MCF 10A (cell line): ENCODE measurements around the gene ZNF311. TPM values are rescaled to one million over a fixed set of nuclear protein-coding genes. Genes with fewer than 3 reads are reported as not detected.
"Not testable (repeated sequence)": the region's sequence is repeated elsewhere in the genome, so short reads cannot be mapped to it uniquely, and the experiment has no call there.

ENCODE experiments used
- BruUV-seq: library from RNA; stranded (reverse); fragments of 400-500 nt; replicated peaks from 2 replicates; lab custom pipeline; 2021; lab: Mats Ljungman, UMichigan
- CTCF ChIA-PET: fragments of 300-600 bp; sonication (Branson Sonifier 250); formaldehyde crosslinking; extraction: SDS; loops from one replicate; lab custom pipeline; 2021; ENCODE audit warnings: antibody characterized with exemption, inconsistent platforms; lab: Yijun Ruan, JAX
- POLR2A ChIA-PET: fragments of 300-600, 350-650 bp; sonication (Branson Sonifier 250); formaldehyde crosslinking; extraction: SDS; loops from one replicate; lab custom pipeline; 2020; ENCODE audit warnings: antibody characterized with exemption, inconsistent platforms; lab: Yijun Ruan, JAX
- DNase-seq: peaks from one replicate; pipeline ENCODE4 v3.0.0-alpha.2; 2018; ENCODE audit not compliant: unreplicated experiment
- H3K27ac Mint-ChIP-seq: one replicate; pipeline ENCODE4 v1.8.0; 2022; ENCODE audit warnings: mild to moderate bottlenecking, low read depth, mixed read lengths; ENCODE audit not compliant: unreplicated experiment
- H3K27me3 Mint-ChIP-seq: one replicate; pipeline ENCODE4 v1.8.0; 2022; ENCODE audit warnings: mixed read lengths; ENCODE audit not compliant: insufficient read depth, unreplicated experiment
- H3K36me3 Mint-ChIP-seq: one replicate; pipeline ENCODE4 v1.8.0; 2022; ENCODE audit warnings: mild to moderate bottlenecking, moderate library complexity, mixed read lengths; ENCODE audit not compliant: insufficient read depth, unreplicated experiment
- H3K4me1 Mint-ChIP-seq: one replicate; pipeline ENCODE4 v1.8.0; 2022; ENCODE audit warnings: mixed read lengths; ENCODE audit not compliant: insufficient read depth, unreplicated experiment
- H3K4me3 Mint-ChIP-seq: one replicate; pipeline ENCODE4 v1.8.0; 2022; ENCODE audit warnings: mild to moderate bottlenecking, moderate library complexity, mixed read lengths; ENCODE audit not compliant: unreplicated experiment
- H3K9me3 Mint-ChIP-seq: one replicate; pipeline ENCODE4 v1.8.0; 2022; ENCODE audit warnings: mixed read lengths; ENCODE audit not compliant: unreplicated experiment
- CTCF ChIP-seq: fragments of 200-600 bp; IDR thresholded peaks from one replicate; pipeline ENCODE4 v1.8.0; 2022; ENCODE audit warnings: antibody characterized with exemption, mild to moderate bottlenecking; ENCODE audit not compliant: unreplicated experiment
- intact Hi-C: fragments of 100-400 bp; cut with micrococcal nuclease; formaldehyde crosslinking; loops from 2 replicates; pipeline ENCODE4 v1.14.1; 2022
- total RNA-seq: library from RNA; stranded (reverse); gene quantifications from 2 replicates; pipeline ENCODE4 v1.2.3, GENCODE V29; 2022

The ZNF311 gene
- total RNA-seq, 1 experiment from 2014 or later = 3.6 TPM

DNA sequence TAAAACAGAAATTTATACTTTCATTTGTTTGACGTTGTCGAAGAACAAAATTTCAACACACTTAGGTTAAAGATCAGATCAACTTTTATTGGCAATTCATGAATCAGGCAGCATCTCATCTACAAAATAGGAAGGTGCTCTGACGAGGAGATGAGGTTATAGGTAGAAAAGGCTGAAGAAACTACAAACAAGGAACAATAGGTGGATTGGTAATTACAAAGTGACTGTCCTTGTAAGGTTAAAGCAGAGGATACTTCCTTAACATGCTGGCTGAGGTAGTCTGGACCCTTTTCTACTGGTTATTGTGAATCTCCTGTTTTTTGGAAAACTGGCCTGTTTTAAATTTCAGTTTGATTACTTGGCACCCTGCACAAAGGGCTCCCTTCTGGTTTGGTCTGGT is 48.8 kb downstream of the ZNF311 start:
- ChIA-PET CTCF (interaction anchor here (0.6 kb wide), 1 partner anchor 216 kb away, joined by 3 read pairs; no protein-coding TSS in a partner anchor), POLR2A (interaction anchor here (0.7 to 1.2 kb wide), 2 partner anchors 29 to 889 kb away, joined by 3 read pairs; no protein-coding TSS in a partner anchor)
- H3K36me3 Mint-ChIP-seq = peaks cover 12% of the 10 kb centered on the region
- TF ChIP-seq CTCF = no peak
- BruUV-seq = no TSS peak
- DNase-seq = no peak
- no peaks in the 10 kb centered on the region for H3K27me3 Mint-ChIP-seq
- H3K4me3 Mint-ChIP-seq = no peak overlapping the region
- no peaks in the 10 kb centered on the region for H3K9me3 Mint-ChIP-seq
- intact Hi-C loops = no loop called here
- H3K4me1 Mint-ChIP-seq = peaks cover 7% of the 10 kb centered on the region
- no peak overlapping the region for H3K27ac Mint-ChIP-seq

DNA sequence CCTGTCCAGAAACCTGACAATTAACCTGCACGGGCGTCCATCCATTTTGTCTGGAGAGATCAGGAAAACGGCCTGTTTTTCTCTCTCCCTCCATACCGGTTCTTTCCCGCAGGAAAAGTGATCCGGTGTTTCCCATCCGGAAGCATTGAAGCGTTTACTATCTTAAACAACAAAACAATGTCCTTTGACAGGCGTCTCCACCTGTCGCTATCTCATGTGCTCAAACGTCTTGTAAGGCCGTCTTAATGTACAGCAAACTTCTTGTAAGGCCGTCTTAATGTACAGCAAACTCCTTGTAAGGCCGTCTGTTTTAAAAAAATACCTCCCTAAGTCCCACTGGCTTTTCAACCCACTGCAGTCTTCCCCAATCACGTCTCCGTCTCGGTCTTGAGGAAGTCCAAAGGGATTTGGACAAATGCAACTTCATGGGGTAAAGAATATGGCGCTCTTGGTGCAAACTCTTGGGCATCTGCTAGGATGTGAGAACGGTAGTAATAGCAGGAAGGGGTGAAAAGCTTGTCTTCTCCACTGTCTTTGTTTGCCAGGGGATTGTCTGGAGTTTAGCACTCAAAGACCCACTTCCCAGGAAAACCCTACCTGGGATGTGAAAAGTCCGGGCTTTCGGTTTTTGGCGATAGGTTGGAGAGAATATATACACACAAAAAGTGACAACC is 51.4 kb downstream of the ZNF311 start:
- Mint-ChIP-seq H3K4me3 (peak overlapping the region; percentile 77), H3K9me3 (no peaks in the 10 kb centered on the region), H3K27ac (peak overlapping the region; percentile 51), H3K27me3 (no peaks in the 10 kb centered on the region), H3K36me3 (peaks cover 19% of the 10 kb centered on the region), H3K4me1 (peaks cover 7% of the 10 kb centered on the region)
- DNase-seq = peak; percentile 22
- intact Hi-C loops = loop anchor here (1.0 kb wide), 3 partner anchors 12 to 28 kb away; no protein-coding TSS in a partner anchor
- TF ChIP-seq CTCF = no peak
- POLR2A ChIA-PET = interaction anchor here (0.8 to 1.6 kb wide), 5 partner anchors 13 to 32 kb away, joined by 4 to 8 read pairs (median 4); no protein-coding TSS in a partner anchor
- CTCF ChIA-PET = no interaction called here
- BruUV-seq = no TSS peak

- Mint-ChIP-seq H3K4me3 (peak overlapping the region; percentile 77), H3K27ac (peak overlapping the region; percentile 51), H3K36me3 (peaks cover 19% of the 10 kb centered on the region), H3K27me3 (no peaks in the 10 kb centered on the region), H3K4me1 (peaks cover 8% of the 10 kb centered on the region), H3K9me3 (no peaks in the 10 kb centered on the region)
- DNase-seq = peak; percentile 63
- no peak for TF ChIP-seq CTCF
- CTCF ChIA-PET = interaction anchor here (0.8 to 1.0 kb wide), 2 partner anchors 31 to 43 kb away, joined by 3 to 6 read pairs; no protein-coding TSS in a partner anchor
- intact Hi-C loops = loop anchor here (1.0 kb wide), 3 partner anchors 12 to 28 kb away; no protein-coding TSS in a partner anchor
- POLR2A ChIA-PET = interaction anchor here (0.7 to 1.6 kb wide), 6 partner anchors 12 to 33 kb away, joined by 3 to 8 read pairs (median 4); no protein-coding TSS in a partner anchor
- no TSS peak for BruUV-seq
Measured at GRCh38 chr6:28953039-28953584, 52.0 kb downstream of the ZNF311 start.

GRCh38 chr6:28949656-28950195 is 55.4 kb downstream of the ZNF311 start:
- H3K27ac Mint-ChIP-seq, H3K27me3 Mint-ChIP-seq, intact Hi-C loops, POLR2A ChIA-PET, H3K4me3 Mint-ChIP-seq, DNase-seq, H3K9me3 Mint-ChIP-seq, BruUV-seq: not testable (repeated sequence)
- Mint-ChIP-seq H3K4me1 (peaks cover 15% of the 10 kb centered on the region), H3K36me3 (peaks cover 19% of the 10 kb centered on the region)
- CTCF ChIA-PET = interaction anchor here (0.6 kb wide), 1 partner anchor 807 kb away, joined by 3 read pairs; no protein-coding TSS in a partner anchor
